Ovary (tissue), 9 donors: Measurements from ENCODE around the gene SH3BP4. TPM values are rescaled to one million over a fixed set of nuclear protein-coding genes. Genes with fewer than 3 reads are reported as not detected.

Source experiments
- DNase-seq, 5 donors: peaks; one replicate each; pipeline ENCODE4 v3.0.0-alpha.2; 2019 to 2020
- H3K27ac ChIP-seq, 2 donors: fragments of 200-600 bp; one replicate each; pipeline versions ENCODE4 v1.5.1 to v1.8.0; 2019 to 2022
- H3K27me3 ChIP-seq: fragments of 200-600 bp; one replicate; pipeline ENCODE4 v1.8.0; 2022
- H3K36me3 ChIP-seq: fragments of 200-600 bp; sonication (generic); one replicate; pipeline ENCODE4 v1.5.1; 2019
- H3K4me1 ChIP-seq: one replicate; pipeline ENCODE4 v1.8.1; 2013; ENCODE audit warnings: mild to moderate bottlenecking, moderate library complexity; ENCODE audit not compliant: insufficient read depth
- H3K4me3 ChIP-seq: fragments of 200-600 bp; sonication (generic); one replicate; pipeline ENCODE4 v1.5.1; 2017
- H3K9me3 ChIP-seq, 2 donors: fragments of 200-600 bp in 1 of 2; sonication (generic) in 1 of 2; one replicate each; pipeline versions ENCODE4 v1.5.1 to v1.8.1; 2013 to 2019; ENCODE audit warnings: mild to moderate bottlenecking in 1 of 2, moderate library complexity in 1 of 2
- EP300 ChIP-seq: sonication (generic); formaldehyde crosslinking; IDR thresholded peaks from one replicate; pipeline ENCODE4 v1.6.1; 2017; ENCODE audit warnings: antibody characterized with exemption
- POLR2A ChIP-seq: fragments of 450-650 bp; IDR thresholded peaks from one replicate; pipeline ENCODE4 v1.6.1; 2017; ENCODE audit warnings: antibody characterized with exemption, mild to moderate bottlenecking, moderate library complexity
- WGBS, 3 donors: extraction: QIAGEN DNeasy Blood & Tissue Kit in 1 of 3; methylation state at CpG; one replicate each; pipeline versions ENCODE4 v1.1.5 to v1.1.7; 2013 to 2017; 5-methylcytosine and 5-hydroxymethylcytosine counted together
- intact Hi-C, 4 donors: fragments of 100-400 bp; cut with DNase I; formaldehyde crosslinking; loops; one replicate each; pipeline versions ENCODE4 v1.11.0 to v1.15.1; 2022 to 2023
- polyA plus RNA-seq, 2 donors: library from polyadenylated mRNA; stranded (reverse); fragments of 200-250 nt in 1 of 2; fragments of 350-450 nt in 1 of 2; fragmentation: Illumina TruSeq in 1 of 2; extraction: RNeasy Lipid Tissue Mini Kit (QIAGEN cat#74804) in 1 of 2; gene quantifications; one replicate each; pipeline ENCODE4 v1.2.3, GENCODE V29; 2013 to 2014
- total RNA-seq, 7 donors: library from RNA; depleted of rRNA in 2 of 7; stranded (reverse); fragments of >200 nt in 2 of 7; fragmentation: NEBNext Ultra II Directional in 3 of 7; extraction: Animal tissue kit (Norgen Biotek cat#: 25700) in 3 of 7; gene quantifications; one replicate each; pipeline versions ENCODE4 v1.1.0 to v1.2.4, GENCODE V29; 2016 to 2023
- TF ChIP-seq, protein P1 (sequence below), 3 donors: fragments of 450-650 bp in 2 of 3; fragments of 200-600 bp in 1 of 3; IDR thresholded peaks; one replicate each; pipeline versions ENCODE4 v1.5.1 to v1.8.0; 2016 to 2022; ENCODE audit warnings: antibody characterized with exemption in 3 of 3, mild to moderate bottlenecking in 1 of 3
- donor health status: DM: no; HTN: no; CAD: no; lungs with moderate emphysema.
- donor health status: DM: no; HTN: no; CAD: no.
- donor health status: Bipolar disorder and iron deficiency.
- donor health status: DM: yes; HTN: yes; CAD: no.
- donor health status: DM: no; HTN: no; CAD: no.
- donor health status: DM: yes; HTN: yes; CAD: no.

The SH3BP4 gene
- total and polyA plus RNA-seq, 9 donors = 20.3 to 44.9 (median 36.9) TPM

GRCh38 chr2:235007664-235008457 is 56.0 kb downstream of the SH3BP4 start:
- Histone ChIP-seq H3K9me3 (no peaks in the 10 kb centered on the region), H3K4me1 (peaks cover 5% of the 10 kb centered on the region), H3K27ac (no peak overlapping the region), H3K27me3 (no peaks in the 10 kb centered on the region), H3K36me3 (no peaks in the 10 kb centered on the region), H3K4me3 (no peak overlapping the region)
- no peak for DNase-seq
- TF ChIP-seq EP300 (no peak), POLR2A (no peak)
- TF ChIP-seq, protein P1, sequence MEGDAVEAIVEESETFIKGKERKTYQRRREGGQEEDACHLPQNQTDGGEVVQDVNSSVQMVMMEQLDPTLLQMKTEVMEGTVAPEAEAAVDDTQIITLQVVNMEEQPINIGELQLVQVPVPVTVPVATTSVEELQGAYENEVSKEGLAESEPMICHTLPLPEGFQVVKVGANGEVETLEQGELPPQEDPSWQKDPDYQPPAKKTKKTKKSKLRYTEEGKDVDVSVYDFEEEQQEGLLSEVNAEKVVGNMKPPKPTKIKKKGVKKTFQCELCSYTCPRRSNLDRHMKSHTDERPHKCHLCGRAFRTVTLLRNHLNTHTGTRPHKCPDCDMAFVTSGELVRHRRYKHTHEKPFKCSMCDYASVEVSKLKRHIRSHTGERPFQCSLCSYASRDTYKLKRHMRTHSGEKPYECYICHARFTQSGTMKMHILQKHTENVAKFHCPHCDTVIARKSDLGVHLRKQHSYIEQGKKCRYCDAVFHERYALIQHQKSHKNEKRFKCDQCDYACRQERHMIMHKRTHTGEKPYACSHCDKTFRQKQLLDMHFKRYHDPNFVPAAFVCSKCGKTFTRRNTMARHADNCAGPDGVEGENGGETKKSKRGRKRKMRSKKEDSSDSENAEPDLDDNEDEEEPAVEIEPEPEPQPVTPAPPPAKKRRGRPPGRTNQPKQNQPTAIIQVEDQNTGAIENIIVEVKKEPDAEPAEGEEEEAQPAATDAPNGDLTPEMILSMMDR (IDR thresholded peaks at IDR 0.05) = no peak
- intact Hi-C loops = no loop called here
- WGBS, 3 donors = 92 to 94% (median 92%) methylated on average over 25 of the region's 25 CpGs

- Histone ChIP-seq H3K4me3 (no peak overlapping the region), H3K9me3 (no peaks in the 10 kb centered on the region), H3K27ac (no peak overlapping the region), H3K27me3 (no peaks in the 10 kb centered on the region), H3K36me3 (no peaks in the 10 kb centered on the region), H3K4me1 (peaks cover 5% of the 10 kb centered on the region)
- intact Hi-C loops = no loop called here
- TF ChIP-seq POLR2A (no peak), EP300 (no peak)
- TF ChIP-seq, protein P1 (IDR thresholded peaks at IDR 0.05) = no peak
- DNase-seq = no peak
- WGBS, 3 donors = 60 to 82% (median 67%) methylated on average over 6 of the region's 6 CpGs
These were observed 56.8 kb downstream of the SH3BP4 start for GRCh38 chr2:235008584-235009044.

GRCh38 chr2:235009081-235009480 is 57.3 kb downstream of the SH3BP4 start:
- Histone ChIP-seq H3K9me3 (no peaks in the 10 kb centered on the region), H3K4me3 (no peak overlapping the region), H3K36me3 (no peaks in the 10 kb centered on the region), H3K27me3 (no peaks in the 10 kb centered on the region), H3K4me1 (peaks cover 5% of the 10 kb centered on the region), H3K27ac (no peak overlapping the region)
- TF ChIP-seq POLR2A = no peak
- TF ChIP-seq, protein P1 (IDR thresholded peaks at IDR 0.05) = no peak
- no peak for TF ChIP-seq EP300
- no peak for DNase-seq
- 94 to 99% (median 98%) methylated on average over 6 of the region's 6 CpGs for WGBS, 3 donors
- intact Hi-C loops = no loop called here

DNA sequence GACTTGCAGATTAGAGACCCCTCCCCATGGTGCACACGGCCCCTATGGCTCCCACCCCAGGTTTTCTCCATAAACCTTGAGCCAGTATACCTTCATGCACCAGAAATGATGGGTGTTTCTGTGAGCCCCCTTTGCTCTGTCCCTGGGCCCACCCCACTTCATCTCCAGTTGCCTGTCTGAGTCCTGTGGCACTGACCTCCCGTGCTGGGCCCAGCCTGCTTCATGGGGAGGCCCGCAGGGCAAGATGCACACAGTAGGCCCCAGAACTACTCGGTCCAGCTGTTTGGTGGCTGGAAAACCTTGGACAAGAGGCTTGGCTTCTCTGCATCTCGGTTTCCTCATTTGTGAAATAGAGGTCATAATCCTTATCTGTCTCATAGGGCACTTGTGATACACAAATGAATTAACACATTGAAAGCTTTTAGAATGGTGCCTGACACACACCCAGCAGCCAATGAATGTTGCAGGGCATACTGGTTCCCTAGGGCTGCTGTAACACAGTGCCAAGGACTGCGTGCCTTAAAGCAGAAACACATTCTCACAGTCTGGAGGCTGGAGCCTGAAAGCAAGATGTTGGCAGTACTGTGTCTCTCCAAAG is 58.4 kb downstream of the SH3BP4 start:
- H3K27me3 ChIP-seq = no peaks in the 10 kb centered on the region
- no peak overlapping the region for H3K27ac ChIP-seq
- 91 to 95% (median 94%) methylated on average over 6 of the region's 6 CpGs for WGBS, 3 donors
- no peak overlapping the region for H3K4me3 ChIP-seq
- H3K4me1 ChIP-seq = peaks cover 5% of the 10 kb centered on the region
- intact Hi-C loops = no loop called here
- no peak for DNase-seq
- no peaks in the 10 kb centered on the region for H3K36me3 ChIP-seq
- TF ChIP-seq POLR2A (no peak), EP300 (no peak)
- TF ChIP-seq, protein P1 (IDR thresholded peaks at IDR 0.05) = no peak
- H3K9me3 ChIP-seq = no peaks in the 10 kb centered on the region
